Effector CD8-positive, alpha-beta T cell (primary cell): Measurements from ENCODE around the gene RBMS1.

ENCODE experiments used
- DNase-seq: peaks from one replicate; lab custom pipeline; 2025; lab: John Stamatoyannopoulos, UW

The RBMS1 gene

GRCh38 chr2:160360089-160360757 is 133.4 kb downstream of the RBMS1 start:
- no peak for DNase-seq

- DNase-seq: no peak
Measured at GRCh38 chr2:160358046-160358445, 135.6 kb downstream of the RBMS1 start.

GRCh38 chr2:160356485-160356884 is 137.1 kb downstream of the RBMS1 start:
- DNase-seq: no peak

GRCh38 chr2:160355080-160355479 is 138.5 kb downstream of the RBMS1 start:
- no peak for DNase-seq

- no peak for DNase-seq
Measured at GRCh38 chr2:160354677-160355076, 138.9 kb downstream of the RBMS1 start.

GRCh38 chr2:160353813-160354212 is 139.8 kb downstream of the RBMS1 start:
- DNase-seq: no peak

GRCh38 chr2:160353166-160353565 is 140.4 kb downstream of the RBMS1 start:
- no peak for DNase-seq

- no peak for DNase-seq
Measured at GRCh38 chr2:160352500-160352899, 141.1 kb downstream of the RBMS1 start.

GRCh38 chr2:160351956-160352355 is 141.7 kb downstream of the RBMS1 start:
- DNase-seq: no peak

GRCh38 chr2:160349306-160349705 is 144.3 kb downstream of the RBMS1 start:
- no peak for DNase-seq

- DNase-seq: no peak
Measured at GRCh38 chr2:160347269-160347863, 146.2 kb downstream of the RBMS1 start.

GRCh38 chr2:160345071-160345764 is 148.4 kb downstream of the RBMS1 start:
- DNase-seq: no peak

- no peak for DNase-seq
Measured at GRCh38 chr2:160343404-160343803, 150.2 kb downstream of the RBMS1 start.

- DNase-seq: no peak
Measured at GRCh38 chr2:160339726-160340125, 153.9 kb downstream of the RBMS1 start.

- no peak for DNase-seq
Measured at GRCh38 chr2:160338901-160339685, 154.5 kb downstream of the RBMS1 start.

GRCh38 chr2:160337728-160338127 is 155.9 kb downstream of the RBMS1 start:
- no peak for DNase-seq

GRCh38 chr2:160336635-160337034 is 157.0 kb downstream of the RBMS1 start:
- no peak for DNase-seq

- DNase-seq: no peak
Measured at GRCh38 chr2:160336105-160336504, 157.5 kb downstream of the RBMS1 start.

- DNase-seq: no peak
Measured at GRCh38 chr2:160335441-160335840, 158.2 kb downstream of the RBMS1 start.

GRCh38 chr2:160334028-160334741 is 159.4 kb downstream of the RBMS1 start:
- DNase-seq: no peak

- no peak for DNase-seq
Measured at GRCh38 chr2:160333324-160334027, 160.1 kb downstream of the RBMS1 start.
